Measurements from ENCODE around the gene AAK1. TPM values are rescaled to one million over a fixed set of nuclear protein-coding genes. Genes with fewer than 3 reads are reported as not detected.
A peak's percentile ranks its signal among the peaks of the same experiment; 100 is the strongest.

AAK1 gene
- total and polyA plus RNA-seq, 2 of the 13 experiments (the other 11 are each of a cell fraction or from before 2014, with no cell fraction given) = 9.8 to 10.3 TPM

DNA sequence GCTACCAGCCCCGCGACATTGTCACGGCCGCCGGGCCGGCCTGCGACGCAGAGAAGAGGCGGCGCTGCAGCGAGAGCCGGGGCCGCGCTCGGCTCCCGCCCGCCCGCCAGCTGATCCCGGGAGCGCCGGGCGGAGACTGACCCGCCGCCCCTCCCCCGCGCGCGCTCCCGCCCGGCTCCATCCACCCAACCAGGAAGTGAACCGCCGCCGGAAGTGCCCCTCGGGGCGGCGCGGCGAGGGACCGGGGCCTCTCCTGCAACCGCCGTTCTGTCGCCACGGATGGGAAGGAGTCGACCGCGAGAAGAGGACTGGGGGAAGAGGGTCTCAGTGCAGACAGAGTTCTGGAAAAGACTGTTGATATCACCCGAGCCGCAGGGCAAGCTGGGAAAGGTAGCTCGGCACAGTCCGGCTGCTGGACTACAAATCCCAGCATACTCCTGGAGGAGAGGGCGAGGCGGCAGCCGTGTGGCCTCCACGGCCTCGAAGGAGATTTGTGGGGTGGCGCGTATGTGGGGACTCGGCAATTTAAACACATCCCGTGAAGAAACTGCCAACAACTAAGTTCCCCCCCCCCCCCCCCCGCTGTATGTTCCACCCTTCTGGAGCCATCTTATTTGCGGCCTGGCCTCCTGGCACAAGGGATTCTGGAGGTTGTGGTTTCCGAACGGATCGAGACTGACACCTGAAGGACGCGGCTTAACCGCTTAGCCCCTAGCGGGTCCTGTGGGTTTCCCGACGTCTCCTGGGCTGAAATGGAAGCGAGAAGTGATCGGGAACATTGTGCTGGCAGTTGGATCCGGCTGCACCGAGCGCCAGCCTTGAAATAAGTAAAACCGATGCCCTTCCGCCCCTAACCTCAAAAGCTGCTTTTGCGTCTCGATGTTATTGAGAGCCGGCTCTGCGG, at the start of gene AAK1 (continued):
- TF ChIP-seq, protein P1, sequence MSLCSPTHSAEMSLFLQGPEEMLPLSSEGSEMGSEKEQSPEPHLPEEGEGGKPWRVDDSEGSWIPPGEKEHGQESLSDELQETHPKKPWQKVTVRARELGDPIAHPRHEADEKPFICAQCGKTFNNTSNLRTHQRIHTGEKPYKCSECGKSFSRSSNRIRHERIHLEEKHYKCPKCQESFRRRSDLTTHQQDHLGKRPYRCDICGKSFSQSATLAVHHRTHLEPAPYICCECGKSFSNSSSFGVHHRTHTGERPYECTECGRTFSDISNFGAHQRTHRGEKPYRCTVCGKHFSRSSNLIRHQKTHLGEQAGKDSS (CRISPR knock-in tag; IDR thresholded peaks at IDR 0.05; ENCODE audit: borderline replicate concordance, low read depth) = peak; percentile 86
- no peak; the same call in 1 of the 2 replicates for TF ChIP-seq JUN (CRISPR knock-in tag; IDR thresholded peaks at IDR 0.05)
- TF ChIP-seq HOMEZ (CRISPR knock-in tag; IDR thresholded peaks at IDR 0.05; ENCODE audit: low read depth) = no peak
- TF ChIP-seq MTF2 (CRISPR knock-in tag; IDR thresholded peaks at IDR 0.05; ENCODE audit: borderline replicate concordance) = no peak
- TF ChIP-seq ZBTB8A (CRISPR knock-in tag; IDR thresholded peaks at IDR 0.05; ENCODE audit: borderline replicate concordance, low read depth) = peak; percentile 76; the same call in 1 of the 2 replicates
- TF ChIP-seq ZNF749 (CRISPR knock-in tag; IDR thresholded peaks at IDR 0.05; ENCODE audit: borderline replicate concordance) = no peak
- no peak for TF ChIP-seq MTA3 (CRISPR knock-in tag; IDR thresholded peaks at IDR 0.05)
- TF ChIP-seq DMAP1 (CRISPR knock-in tag; IDR thresholded peaks at IDR 0.05) = peak; percentile 84
- TF ChIP-seq, protein P2, sequence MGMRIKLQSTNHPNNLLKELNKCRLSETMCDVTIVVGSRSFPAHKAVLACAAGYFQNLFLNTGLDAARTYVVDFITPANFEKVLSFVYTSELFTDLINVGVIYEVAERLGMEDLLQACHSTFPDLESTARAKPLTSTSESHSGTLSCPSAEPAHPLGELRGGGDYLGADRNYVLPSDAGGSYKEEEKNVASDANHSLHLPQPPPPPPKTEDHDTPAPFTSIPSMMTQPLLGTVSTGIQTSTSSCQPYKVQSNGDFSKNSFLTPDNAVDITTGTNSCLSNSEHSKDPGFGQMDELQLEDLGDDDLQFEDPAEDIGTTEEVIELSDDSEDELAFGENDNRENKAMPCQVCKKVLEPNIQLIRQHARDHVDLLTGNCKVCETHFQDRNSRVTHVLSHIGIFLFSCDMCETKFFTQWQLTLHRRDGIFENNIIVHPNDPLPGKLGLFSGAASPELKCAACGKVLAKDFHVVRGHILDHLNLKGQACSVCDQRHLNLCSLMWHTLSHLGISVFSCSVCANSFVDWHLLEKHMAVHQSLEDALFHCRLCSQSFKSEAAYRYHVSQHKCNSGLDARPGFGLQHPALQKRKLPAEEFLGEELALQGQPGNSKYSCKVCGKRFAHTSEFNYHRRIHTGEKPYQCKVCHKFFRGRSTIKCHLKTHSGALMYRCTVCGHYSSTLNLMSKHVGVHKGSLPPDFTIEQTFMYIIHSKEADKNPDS (CRISPR knock-in tag; IDR thresholded peaks at IDR 0.05) = 0 out of 2 replicates have a peak, but pooled peaks have one; percentile 25
- TF ChIP-seq ZNF878 (CRISPR knock-in tag; IDR thresholded peaks at IDR 0.05) = 0 out of 2 replicates have a peak, but pooled peaks have one; percentile 4
- peak; percentile 70 for TF ChIP-seq POGZ (CRISPR knock-in tag; IDR thresholded peaks at IDR 0.05)
- TF ChIP-seq, protein P3, sequence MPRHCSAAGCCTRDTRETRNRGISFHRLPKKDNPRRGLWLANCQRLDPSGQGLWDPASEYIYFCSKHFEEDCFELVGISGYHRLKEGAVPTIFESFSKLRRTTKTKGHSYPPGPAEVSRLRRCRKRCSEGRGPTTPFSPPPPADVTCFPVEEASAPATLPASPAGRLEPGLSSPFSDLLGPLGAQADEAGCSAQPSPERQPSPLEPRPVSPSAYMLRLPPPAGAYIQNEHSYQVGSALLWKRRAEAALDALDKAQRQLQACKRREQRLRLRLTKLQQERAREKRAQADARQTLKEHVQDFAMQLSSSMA (CRISPR knock-in tag; IDR thresholded peaks at IDR 0.05) = 0 out of 2 replicates have a peak, but pooled peaks have one; percentile 62
- TF ChIP-seq, protein P4, sequence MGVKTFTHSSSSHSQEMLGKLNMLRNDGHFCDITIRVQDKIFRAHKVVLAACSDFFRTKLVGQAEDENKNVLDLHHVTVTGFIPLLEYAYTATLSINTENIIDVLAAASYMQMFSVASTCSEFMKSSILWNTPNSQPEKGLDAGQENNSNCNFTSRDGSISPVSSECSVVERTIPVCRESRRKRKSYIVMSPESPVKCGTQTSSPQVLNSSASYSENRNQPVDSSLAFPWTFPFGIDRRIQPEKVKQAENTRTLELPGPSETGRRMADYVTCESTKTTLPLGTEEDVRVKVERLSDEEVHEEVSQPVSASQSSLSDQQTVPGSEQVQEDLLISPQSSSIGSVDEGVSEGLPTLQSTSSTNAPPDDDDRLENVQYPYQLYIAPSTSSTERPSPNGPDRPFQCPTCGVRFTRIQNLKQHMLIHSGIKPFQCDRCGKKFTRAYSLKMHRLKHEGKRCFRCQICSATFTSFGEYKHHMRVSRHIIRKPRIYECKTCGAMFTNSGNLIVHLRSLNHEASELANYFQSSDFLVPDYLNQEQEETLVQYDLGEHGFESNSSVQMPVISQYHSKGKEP (CRISPR knock-in tag; IDR thresholded peaks at IDR 0.05) = 0 out of 2 replicates have a peak, but pooled peaks have one; percentile 43
- TF ChIP-seq NFKBIZ (CRISPR knock-in tag; IDR thresholded peaks at IDR 0.05) = 0 out of 2 replicates have a peak, but pooled peaks have one; percentile 71
- peak; percentile 97 for TF ChIP-seq THAP11 (CRISPR knock-in tag; IDR thresholded peaks at IDR 0.05)
- TF ChIP-seq POLR2G (IDR thresholded peaks at IDR 0.05; ENCODE audit: low read depth, low read length) = peak; percentile 94
- TF ChIP-seq ZNF782 (CRISPR knock-in tag; IDR thresholded peaks at IDR 0.05; ENCODE audit: borderline replicate concordance) = no peak; the same call in 1 of the 2 replicates
- TF ChIP-seq FOXO1 (CRISPR knock-in tag; IDR thresholded peaks at IDR 0.05) = peak; percentile 56; the same call in 1 of the 2 replicates
- no peak for TF ChIP-seq ZNF781 (CRISPR knock-in tag; IDR thresholded peaks at IDR 0.05; ENCODE audit: borderline replicate concordance, not compliant biosample characterization)
- TF ChIP-seq ZNF205 (CRISPR knock-in tag; IDR thresholded peaks at IDR 0.05) = no peak
- TF ChIP-seq ETV5 (CRISPR knock-in tag; IDR thresholded peaks at IDR 0.05; ENCODE audit: borderline replicate concordance) = peak; percentile 88
- peak; percentile 84 for TF ChIP-seq SALL1 (CRISPR knock-in tag; IDR thresholded peaks at IDR 0.05)
- no peak for TF ChIP-seq ZNF720 (CRISPR knock-in tag; IDR thresholded peaks at IDR 0.05)
